HG03354 (cell line): Measurements from ENCODE around the gene DDX52.
"Not testable (repeated sequence)": the region's sequence is repeated elsewhere in the genome, so short reads cannot be mapped to it uniquely, and the experiment has no call there.

Experiments used
- ATAC-seq: cut with Tn5 transposase; IDR thresholded peaks from one replicate; pipeline ENCODE4 v1.9.1; 2021; ENCODE audit warnings: mild to moderate bottlenecking; ENCODE audit not compliant: unreplicated experiment, poor library complexity, severe bottlenecking

Gene DDX52, protein sequence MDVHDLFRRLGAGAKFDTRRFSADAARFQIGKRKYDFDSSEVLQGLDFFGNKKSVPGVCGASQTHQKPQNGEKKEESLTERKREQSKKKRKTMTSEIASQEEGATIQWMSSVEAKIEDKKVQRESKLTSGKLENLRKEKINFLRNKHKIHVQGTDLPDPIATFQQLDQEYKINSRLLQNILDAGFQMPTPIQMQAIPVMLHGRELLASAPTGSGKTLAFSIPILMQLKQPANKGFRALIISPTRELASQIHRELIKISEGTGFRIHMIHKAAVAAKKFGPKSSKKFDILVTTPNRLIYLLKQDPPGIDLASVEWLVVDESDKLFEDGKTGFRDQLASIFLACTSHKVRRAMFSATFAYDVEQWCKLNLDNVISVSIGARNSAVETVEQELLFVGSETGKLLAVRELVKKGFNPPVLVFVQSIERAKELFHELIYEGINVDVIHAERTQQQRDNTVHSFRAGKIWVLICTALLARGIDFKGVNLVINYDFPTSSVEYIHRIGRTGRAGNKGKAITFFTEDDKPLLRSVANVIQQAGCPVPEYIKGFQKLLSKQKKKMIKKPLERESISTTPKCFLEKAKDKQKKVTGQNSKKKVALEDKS

DNA sequence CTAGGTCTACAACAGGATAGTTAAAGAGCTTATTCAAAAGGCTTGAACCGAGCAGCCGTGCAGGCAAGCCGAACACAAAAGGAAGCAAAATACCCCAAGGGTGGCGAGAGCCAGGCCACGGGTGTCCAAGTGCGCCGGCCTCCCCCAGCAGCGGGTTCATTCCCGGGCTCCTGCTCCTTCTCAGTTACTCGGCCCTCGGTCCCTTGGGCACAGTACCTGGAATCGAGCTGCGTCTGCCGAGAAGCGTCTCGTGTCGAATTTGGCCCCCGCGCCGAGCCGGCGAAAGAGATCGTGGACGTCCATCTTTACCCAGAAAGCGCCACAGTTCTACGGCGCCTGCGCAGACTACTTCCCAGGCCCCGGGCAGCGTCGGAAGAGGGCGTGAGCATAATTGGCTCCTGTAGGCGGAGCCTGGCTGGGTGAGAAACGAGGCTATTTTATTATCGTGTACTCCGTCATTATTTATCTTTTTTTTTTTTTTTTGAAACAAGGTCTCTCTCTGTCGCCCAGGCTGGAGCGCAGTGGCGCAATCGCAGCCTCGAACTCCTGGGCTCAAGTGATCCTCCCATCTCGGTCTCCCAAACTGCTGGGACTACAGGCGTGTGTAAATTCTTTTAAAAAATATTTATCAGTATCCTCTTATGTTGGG is at the start of gene DDX52:
DDX52 (minus strand) TSS at position 329 of the 649 bp plus-strand sequence; CDS start at position 303, 26 bp downstream.
- ATAC-seq, result peak; percentile 92

DNA sequence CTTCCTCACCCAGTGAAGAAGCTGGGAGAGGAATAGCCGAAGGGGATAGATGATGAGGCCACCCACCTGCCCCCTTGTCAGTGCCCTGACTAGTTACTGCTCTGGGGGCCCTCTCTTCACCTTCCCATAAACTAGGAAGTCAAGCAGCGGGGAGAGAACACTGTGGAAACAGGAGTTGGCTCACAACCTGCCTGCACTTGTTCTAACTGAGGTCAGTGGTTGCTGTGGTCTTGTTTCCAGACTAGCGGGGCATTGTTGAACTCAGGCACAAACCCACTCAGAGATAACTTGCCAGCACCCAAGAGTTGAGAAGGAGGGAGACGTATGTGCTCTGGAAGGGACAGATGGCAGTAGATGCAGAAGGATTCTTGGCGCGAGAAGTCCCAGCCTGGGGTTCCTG is 48.6 kb upstream of the DDX52 start:
- ATAC-seq, result no peak

DNA sequence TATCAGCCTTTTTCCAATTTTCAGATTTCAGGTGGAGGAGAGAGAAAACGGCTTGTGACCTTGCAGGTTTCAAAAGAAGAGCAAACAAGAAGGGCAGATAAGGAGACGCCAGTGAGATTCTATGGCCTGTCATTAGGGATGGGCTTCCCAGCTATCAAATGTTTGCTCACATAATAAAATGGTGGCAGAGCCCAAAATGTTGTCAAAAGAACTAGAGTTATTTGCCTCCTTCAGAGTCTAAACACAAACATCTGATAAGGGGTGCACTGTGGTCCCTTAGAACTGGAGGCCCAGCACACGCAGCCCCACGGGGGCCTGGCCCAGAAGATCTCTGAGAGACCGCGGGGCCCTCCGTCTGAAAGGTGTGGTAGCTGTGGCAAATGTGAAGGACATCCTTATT is 46.1 kb upstream of the DDX52 start:
- no peak for ATAC-seq

DNA sequence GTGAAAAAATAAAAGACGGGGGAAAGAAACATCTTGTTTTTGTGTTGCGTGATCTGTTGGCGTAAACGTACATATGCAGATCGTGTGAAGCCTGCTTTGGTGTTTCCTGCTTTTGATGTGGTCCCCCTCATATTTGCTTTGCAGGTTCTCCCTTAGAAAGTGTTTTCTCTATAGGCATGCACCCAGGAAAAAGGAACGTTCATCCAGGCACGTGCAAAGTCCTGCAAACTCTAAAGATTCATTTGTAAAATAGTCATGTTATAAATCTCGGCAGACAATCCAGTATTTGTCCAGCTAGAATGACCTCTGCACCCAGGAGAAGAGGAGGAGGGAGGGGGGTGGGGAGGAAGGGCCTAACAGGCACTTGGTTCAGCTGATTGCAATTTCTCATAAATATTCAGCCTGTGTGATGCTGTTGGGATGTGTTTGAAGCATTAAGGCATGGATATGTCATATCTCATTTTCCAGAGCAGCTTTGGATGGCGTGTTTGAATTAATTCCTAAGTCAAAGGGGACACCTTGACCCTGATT is 40.3 kb upstream of the DDX52 start:
- no peak for ATAC-seq

DNA sequence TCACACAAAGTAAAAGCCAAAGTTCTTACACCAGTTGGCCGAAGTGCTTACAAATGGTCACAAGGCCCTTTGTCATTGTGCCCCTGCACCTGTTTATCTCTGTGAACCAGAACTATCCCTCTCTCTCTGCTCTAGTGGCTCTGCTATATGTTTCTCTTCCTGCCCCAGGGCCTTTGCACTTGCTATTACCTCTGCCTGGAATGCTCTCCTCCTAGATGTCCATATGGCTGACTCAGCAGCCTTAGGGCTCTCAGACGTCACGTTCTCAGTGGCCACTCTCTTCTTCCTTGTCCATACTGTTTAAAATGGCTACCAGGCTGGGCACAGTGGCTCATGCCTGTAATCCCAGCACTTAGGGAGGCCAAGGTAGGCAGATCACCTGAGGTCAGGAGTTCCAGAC is 38.8 kb upstream of the DDX52 start:
- no peak for ATAC-seq

DNA sequence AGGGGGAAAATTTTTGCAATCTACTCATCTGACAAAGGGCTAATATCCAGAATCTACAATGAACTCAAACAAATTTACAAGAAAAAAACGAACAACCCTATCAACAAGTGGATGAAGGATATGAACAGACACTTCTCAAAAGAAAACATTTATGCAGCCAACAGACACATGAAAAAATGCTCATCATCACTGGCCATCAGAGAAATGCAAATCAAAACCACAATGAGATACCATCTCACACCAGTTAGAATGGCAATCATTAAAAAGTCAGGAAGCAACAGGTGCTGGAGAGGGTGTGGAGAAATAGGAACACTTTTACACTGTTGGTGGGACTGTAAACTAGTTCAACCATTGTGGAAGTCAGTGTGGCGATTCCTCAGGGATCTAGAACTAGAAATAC is 36.7 kb upstream of the DDX52 start:
- ATAC-seq, result not testable (repeated sequence)

DNA sequence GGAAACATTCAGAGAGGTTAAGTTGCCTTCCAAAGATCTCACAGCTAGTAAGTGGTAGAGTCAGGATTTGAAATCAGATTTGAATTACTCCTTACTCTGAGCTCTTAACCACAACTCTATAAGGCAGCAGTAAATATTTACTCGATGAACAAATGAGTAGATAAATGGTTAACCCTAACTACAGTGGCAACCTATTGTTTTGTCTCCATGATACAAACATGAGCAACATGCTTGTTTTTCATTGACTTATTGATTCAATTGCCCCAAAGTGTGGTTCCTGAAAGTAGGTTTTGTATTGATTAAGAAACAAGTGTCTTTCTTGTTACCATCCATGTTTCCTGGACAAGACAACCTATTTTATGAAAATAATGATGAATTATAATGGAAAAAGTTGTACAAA is 34.8 kb upstream of the DDX52 start:
- ATAC-seq, result no peak

DNA sequence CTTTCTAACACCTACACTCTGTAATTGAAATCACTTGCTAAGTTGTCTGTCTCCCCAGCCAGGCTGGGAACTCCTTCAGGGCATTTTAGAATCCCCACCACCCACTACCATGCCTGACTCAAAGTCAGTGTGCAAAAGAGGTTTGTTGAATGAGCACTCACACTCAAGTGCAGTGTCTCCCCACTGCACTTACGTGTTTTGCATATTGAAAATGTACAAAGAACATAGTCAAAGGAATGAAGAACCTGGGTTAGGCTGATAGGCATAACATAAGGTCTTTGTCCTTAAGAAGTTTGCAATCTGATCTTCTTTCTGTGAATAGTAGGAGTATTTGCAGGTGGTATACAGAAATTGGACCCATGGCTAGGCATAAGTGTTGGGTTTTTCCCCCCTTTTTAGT is 33.8 kb upstream of the DDX52 start:
- no peak for ATAC-seq

DNA sequence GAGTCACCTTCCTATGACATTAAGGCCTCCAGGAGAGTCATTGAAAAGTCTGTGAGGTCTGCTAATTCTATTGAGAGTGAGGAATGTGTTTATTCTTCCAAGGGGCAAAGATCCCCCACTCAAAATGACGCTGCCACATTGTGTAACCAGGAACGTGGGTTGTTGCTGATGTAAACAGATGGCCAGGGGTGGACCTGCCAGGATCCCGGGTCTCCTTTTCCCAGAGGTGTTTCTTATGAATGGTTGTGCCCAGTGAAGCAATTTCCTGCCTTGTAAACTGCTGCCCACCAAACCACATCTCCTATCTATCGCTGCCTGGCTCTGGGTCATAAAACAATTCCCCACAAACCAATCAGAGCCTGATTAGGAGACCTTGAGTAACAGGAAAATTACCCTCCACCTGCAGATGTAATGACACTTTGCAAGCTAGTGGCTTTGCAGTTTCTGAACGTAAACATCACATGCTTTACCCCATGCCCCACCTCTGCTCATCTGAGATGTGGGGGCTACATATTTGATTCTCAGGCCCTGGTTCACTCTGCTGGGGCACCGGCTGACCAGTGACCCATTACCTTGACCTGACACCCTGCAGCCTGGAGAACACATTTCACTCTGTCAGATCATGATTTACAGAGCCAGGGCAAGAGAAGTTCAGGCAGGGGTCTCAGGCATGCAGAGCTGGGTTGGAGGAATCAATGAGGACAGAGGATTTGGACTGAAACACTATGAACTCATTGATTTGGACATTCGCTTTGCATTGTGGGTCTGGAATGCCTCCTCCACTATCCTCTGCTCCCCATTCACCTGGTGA is 33.1 kb upstream of the DDX52 start:
- no peak for ATAC-seq

DNA sequence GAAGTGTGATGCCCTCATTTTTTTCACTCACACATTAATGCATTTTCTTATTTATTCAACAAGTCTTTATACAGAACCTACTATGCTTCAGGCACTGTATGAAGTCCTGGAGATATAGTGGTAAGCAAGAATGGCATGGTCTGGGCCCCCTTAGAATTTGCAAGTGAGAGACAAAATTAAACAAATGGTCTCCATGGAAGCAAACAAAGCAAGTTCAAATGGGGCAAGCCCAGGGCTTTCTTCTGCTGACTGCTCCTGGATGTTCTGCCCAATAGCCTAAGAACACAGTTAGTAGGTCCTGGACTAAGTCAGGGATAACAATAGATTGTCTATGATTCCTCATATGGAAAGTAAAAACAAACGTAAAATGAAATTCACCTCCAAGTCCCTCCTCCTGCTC is 31.3 kb upstream of the DDX52 start:
- no peak for ATAC-seq

DNA sequence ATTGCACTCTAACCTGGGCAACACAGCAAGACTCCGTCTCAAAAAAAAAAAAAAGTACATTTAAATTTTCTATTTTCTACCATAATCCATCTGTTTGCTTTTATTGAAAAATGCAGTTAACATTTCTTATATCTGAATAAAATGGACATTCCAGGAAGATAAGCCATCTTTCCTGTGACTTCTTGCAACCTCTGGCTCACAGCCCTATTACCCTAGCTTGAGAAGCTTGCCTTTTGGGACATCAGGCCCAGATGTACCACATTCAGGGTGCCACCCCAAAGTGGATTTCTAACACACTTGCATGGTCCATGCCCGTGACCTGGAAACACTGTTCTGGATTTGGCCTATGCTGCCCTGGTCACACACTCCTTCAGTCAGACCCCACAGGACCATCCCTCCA is 30.1 kb upstream of the DDX52 start:
- ATAC-seq, result no peak

DNA sequence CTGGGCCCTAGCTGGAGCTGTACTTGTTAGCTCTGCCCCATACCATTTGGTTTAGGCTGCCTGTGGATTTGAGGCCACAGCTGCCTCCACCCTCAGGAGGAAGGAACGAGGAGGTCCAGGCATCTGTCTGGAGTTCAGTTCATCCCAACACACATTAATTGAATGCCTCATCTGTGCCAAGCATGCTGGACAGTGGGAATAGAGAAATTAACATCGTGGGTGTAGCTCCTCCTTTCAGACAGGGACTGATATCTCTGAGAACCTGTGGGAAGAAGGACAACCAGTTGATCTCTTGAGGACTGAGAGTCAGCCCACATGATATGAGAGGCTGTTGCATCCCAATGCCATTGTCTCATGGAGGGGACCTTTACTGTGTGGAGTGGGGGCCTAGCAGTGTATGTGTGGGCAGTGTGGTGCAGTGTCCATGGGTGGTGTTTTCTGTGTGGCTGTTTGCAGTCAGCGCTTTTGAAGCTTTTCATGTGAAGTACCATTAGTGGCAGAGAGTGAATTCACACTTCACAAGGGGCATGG is 29.4 kb upstream of the DDX52 start:
- ATAC-seq, result no peak

DNA sequence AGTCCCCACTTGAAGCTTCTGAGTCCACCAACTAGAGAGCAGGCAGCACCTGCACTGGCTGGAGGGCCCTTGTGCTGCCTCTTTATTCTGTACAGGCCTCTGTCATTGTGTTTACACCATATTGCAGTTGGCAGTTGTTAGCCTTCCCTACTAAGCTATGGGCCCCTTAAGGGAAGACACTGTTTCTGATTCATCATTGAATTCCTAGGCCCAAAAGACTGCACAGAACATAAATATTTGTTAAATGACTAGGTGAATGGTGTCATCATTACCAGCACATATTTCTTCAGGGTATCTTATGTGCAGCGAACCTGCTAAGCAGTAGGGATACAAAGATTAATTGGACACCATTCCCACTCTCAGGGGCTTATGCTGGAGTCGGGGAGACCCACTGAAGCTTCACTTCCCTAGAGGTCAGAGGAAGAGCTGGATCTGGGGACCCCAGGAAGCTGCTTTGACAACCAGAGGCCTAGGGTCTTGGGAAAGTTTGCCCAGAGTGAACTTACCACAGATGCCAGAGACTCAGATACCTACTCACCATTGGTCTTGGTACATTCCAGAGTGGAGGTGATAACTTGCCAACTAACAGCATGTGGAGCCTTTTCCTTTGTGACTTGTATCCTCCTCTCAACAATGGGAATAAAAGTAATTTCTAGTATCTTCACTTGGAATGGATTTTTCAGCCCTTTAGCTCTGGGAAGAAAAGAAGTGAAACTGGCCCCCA is 28.7 kb upstream of the DDX52 start:
- ATAC-seq, result no peak

DNA sequence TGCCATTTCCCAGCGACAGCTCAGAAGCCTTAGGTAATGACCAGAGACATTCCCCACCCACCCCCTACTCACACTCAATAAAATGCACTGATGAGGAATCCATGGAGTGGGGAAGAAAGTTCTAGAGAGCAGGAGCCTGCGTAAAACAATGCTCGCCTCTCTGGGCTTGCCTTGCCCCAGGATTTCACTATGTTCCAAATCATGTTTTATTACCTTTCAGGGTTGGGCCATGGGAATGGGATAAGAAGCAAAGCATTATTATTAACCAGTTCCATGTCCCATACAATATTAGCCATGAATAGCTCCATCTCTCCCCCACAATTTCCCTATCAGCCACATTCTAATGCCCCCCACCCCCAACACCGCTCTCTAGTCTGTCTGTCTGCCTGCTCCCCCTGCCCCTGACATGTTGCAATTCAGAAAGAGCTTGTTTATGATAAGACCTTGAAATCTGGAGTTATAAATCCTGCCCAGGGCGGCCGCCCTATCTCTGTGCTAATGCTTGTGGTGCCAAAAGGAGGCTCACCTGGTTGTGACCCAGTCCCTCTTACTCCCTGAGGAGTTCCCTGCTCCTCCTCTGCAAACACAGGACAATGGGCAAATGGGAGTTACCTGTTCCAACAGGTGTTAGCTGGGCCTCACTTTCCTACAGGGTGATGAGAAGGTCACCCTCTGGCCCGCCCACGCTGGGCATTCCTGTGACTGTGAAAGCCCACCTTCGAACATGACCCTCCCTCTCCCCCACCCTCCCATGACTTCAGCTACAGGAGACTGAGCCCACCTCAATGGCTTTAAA is 28.0 kb upstream of the DDX52 start:
- ATAC-seq, result no peak

DNA sequence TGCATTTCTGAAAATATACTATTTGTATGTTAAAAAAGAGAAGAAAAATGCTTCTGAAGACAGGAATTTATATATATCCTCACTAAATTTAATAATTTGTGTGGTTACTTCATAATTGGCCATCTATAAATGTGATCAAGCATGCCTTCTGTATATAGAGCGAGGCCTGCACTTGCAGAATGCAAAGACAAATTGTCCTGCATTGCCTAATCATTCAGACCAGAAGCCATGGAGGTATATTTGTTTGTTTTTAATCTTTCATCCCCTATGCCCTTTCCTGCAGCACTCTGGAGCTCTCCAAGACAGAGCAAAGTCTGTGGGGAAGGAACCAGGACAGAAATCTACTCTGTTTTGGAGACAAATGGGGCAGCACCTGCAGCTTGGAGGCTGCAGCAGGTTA is 23.8 kb upstream of the DDX52 start:
- no peak for ATAC-seq

DNA sequence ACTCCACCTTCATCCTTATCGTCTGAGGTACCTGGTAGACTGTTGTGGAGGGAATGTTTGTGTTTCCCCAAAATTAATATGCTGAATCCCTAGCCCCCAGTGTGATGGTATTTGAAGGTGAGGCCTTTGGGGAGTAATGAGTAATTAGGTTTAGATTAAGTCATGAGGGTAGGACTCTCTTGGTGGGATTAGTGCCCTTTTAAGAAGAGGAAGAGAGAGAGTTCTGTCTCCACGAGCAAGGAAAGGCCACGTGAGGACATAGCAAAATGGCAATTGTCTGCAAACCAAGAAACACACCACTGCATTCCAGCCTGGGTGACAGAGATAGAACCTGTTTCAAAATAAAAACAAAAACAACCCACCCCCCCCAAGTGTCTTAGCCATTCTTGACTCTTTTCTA is 21.0 kb upstream of the DDX52 start:
- ATAC-seq, result no peak

DNA sequence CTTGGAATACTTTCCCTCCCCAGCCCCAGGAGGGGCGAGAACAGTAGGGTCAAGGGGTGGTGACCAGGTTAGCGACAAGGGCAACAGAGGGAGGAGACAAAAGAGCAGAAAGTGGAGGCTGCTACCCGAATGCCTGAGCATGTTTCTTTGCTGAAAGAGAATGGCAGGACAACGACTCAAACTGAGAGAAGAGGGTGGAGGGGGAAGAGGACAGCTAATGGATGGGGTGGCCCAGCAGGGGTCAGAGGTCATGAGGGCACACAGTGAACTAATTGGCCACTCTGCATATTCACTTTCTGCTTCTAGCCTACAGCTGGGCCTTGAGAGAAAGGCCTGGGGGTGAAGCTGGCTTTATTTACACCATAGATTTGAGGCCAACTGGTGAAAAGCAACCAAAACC is 19.1 kb upstream of the DDX52 start:
- no peak for ATAC-seq

DNA sequence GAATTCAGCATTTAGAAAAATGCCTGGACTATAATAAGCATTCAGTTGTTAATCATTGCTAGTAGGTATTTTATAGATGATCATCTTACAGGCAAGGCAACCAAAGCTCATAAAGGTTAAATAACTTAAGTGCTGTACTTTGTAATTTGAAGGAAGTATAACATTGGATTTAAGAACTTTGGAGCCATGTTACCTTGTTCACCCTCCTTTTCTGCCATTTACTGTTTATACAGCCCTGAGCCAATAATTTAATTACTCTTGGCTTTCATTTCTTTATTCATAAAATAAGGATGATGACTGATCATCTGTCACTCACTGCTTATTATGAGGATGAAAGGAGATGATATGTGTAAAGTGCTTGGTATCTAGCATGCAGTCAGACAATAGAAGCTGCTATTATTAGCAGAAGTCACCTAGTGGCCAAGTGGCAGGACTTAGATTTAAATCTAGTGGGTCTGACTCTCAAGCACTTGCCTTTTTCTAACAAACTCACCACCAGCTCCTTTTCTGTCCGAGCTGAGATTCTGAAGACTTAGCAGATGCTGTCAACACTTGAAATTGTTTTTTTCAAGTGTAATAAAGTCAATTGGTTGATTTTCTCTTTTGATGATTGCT is 18.3 kb upstream of the DDX52 start:
- ATAC-seq, result no peak
